Right lobe of liver (tissue), 6 donors: ENCODE data around the gene ERVW-1. TPM values are rescaled to one million over a fixed set of nuclear protein-coding genes. Genes with fewer than 3 reads are reported as not detected.

Experiments used
- ATAC-seq, 4 donors: fragments of 200-7000 bp; cut with Tn5 transposase; one replicate each; pipeline ENCODE4 v1.9.1; 2020; ENCODE audit warnings: mild to moderate bottlenecking in 4 of 4, moderate library complexity in 4 of 4
- DNase-seq, 3 donors: peaks; one replicate each; pipeline ENCODE4 v3.0.0-alpha.2; 2020
- H3K27ac ChIP-seq, 3 donors: fragments of 200-600 bp; one replicate each; pipeline ENCODE4 v1.8.0; 2022
- H3K27me3 ChIP-seq, 2 donors: fragments of 200-600 bp; one replicate each; pipeline ENCODE4 v1.8.0; 2022
- H3K36me3 ChIP-seq, 4 donors: fragments of 200-600 bp; sonication (generic) in 1 of 4; one replicate each; pipeline versions ENCODE4 v1.5.1 to v1.8.0; 2017 to 2022; ENCODE audit warnings: control low read depth in 1 of 4
- H3K4me1 ChIP-seq, 4 donors: fragments of 200-600 bp; sonication (generic) in 1 of 4; one replicate each; pipeline versions ENCODE4 v1.5.1 to v1.8.0; 2017 to 2022; ENCODE audit warnings: control low read depth in 1 of 4
- H3K4me3 ChIP-seq, 3 donors: fragments of 200-600 bp; one replicate each; pipeline ENCODE4 v1.8.0; 2022
- H3K9me3 ChIP-seq, 4 donors: fragments of 200-600 bp; sonication (generic) in 1 of 4; one replicate each; pipeline versions ENCODE4 v1.5.1 to v1.8.0; 2017 to 2022; ENCODE audit warnings: control low read depth in 1 of 4
- CTCF ChIP-seq, 4 donors: fragments of 200-600 bp in 3 of 4; fragments of 450-650 bp in 1 of 4; IDR thresholded peaks; one replicate each; pipeline versions ENCODE4 v1.5.1 to v1.8.0; 2016 to 2022; ENCODE audit warnings: antibody characterized with exemption in 4 of 4, mild to moderate bottlenecking in 2 of 4
- POLR2A ChIP-seq: fragments of 450-650 bp; IDR thresholded peaks from one replicate; pipeline ENCODE4 v1.6.1; 2017; ENCODE audit warnings: antibody characterized with exemption, mild to moderate bottlenecking
- WGBS: methylation state at CpG from one replicate; pipeline ENCODE4 v1.1.6; 2018; ENCODE audit warnings: low coverage, low lambda C conversion rate; ENCODE audit not compliant: insufficient coverage; ENCODE audit errors: missing lambda C conversion rate; 5-methylcytosine and 5-hydroxymethylcytosine counted together
- intact Hi-C, 2 donors: fragments of 100-400 bp; cut with DNase I; formaldehyde crosslinking; loops; one replicate each; pipeline versions ENCODE4 v1.11.2 to v1.14.1; 2022
- total RNA-seq, 6 experiments: library from RNA; depleted of rRNA in 2 of 6; stranded (reverse); fragments of >200 nt in 2 of 6; fragmentation: NEBNext Ultra II Directional in 3 of 6; extraction: Animal tissue kit (Norgen Biotek cat#: 25700) in 3 of 6; gene quantifications; one replicate each; pipeline versions ENCODE4 v1.1.0 to v1.2.4, GENCODE V29; 2016 to 2023
- donor health status: DM: no; HTN: yes; CAD: no.
- donor health status: DM: no; HTN: no; CAD: no.
- donor health status: DM: no; HTN: no; CAD: no.
- donor health status: DM: no; HTN: yes; CAD: no.
- donor health status: DM: no; HTN: yes; CAD: no.

The ERVW-1 gene
- total RNA-seq, 6 experiments from 2014 or later: not detected

- peaks cover 0 to 3% (median 0%) of the 10 kb centered on the region in 4 donors for H3K4me1 ChIP-seq
- H3K36me3 ChIP-seq: no peaks in the 10 kb centered on the region
- no peaks in the 10 kb centered on the region for H3K9me3 ChIP-seq
- no peaks in the 10 kb centered on the region for H3K27me3 ChIP-seq
- 56% methylated on average over 6 of the region's 7 CpGs for WGBS
- H3K4me3 ChIP-seq: no peak overlapping the region
- no peak for TF ChIP-seq CTCF (IDR thresholded peaks at IDR 0.05)
- no peak for TF ChIP-seq POLR2A
- H3K27ac ChIP-seq: no peak overlapping the region
- no peak for DNase-seq
- ATAC-seq: no peak
- intact Hi-C loops: no loop called here
Measured at GRCh38 chr7:92436612-92437445, 40.9 kb downstream of the ERVW-1 start.

- ATAC-seq (no peak), DNase-seq (no peak)
- no peaks in the 10 kb centered on the region for H3K9me3 ChIP-seq
- H3K36me3 ChIP-seq: no peaks in the 10 kb centered on the region
- H3K27me3 ChIP-seq: no peaks in the 10 kb centered on the region
- no peak overlapping the region for H3K27ac ChIP-seq
- TF ChIP-seq POLR2A: no peak
- no peak for TF ChIP-seq CTCF (IDR thresholded peaks at IDR 0.05)
- 96% methylated on average over 2 of the region's 2 CpGs for WGBS
- H3K4me1 ChIP-seq: peaks cover 0 to 3% (median 0%) of the 10 kb centered on the region in 4 donors
- intact Hi-C loops: no loop called here
- no peak overlapping the region for H3K4me3 ChIP-seq
Measured at GRCh38 chr7:92435542-92435941, 42.2 kb downstream of the ERVW-1 start.

GRCh38 chr7:92433019-92433418 lies 44.7 kb downstream of the ERVW-1 start:
- TF ChIP-seq POLR2A (no peak), CTCF (IDR thresholded peaks at IDR 0.05) (no peak)
- Histone ChIP-seq H3K9me3 (no peaks in the 10 kb centered on the region), H3K4me1 (peaks cover 0 to 3% (median 0%) of the 10 kb centered on the region in 4 donors), H3K27ac (no peak overlapping the region), H3K27me3 (no peaks in the 10 kb centered on the region), H3K4me3 (no peak overlapping the region), H3K36me3 (no peaks in the 10 kb centered on the region)
- intact Hi-C loops: no loop called here
- no peak for DNase-seq
- WGBS: 92% methylated on average over 8 of the region's 8 CpGs
- ATAC-seq: no peak

- H3K9me3 ChIP-seq: no peaks in the 10 kb centered on the region
- H3K27me3 ChIP-seq: no peaks in the 10 kb centered on the region
- H3K4me1 ChIP-seq: peaks cover 0 to 3% (median 0%) of the 10 kb centered on the region in 4 donors
- no peaks in the 10 kb centered on the region for H3K36me3 ChIP-seq
- TF ChIP-seq POLR2A (no peak), CTCF (IDR thresholded peaks at IDR 0.05) (no peak)
- H3K27ac ChIP-seq: no peak overlapping the region
- 29% methylated on average over 3 of the region's 3 CpGs for WGBS
- no peak overlapping the region for H3K4me3 ChIP-seq
- ATAC-seq: peak; percentile 82 to 98 (median 94)
- peak in 1 of 3 donors; percentile 62 for DNase-seq
- intact Hi-C loops: no loop called here
Measured at GRCh38 chr7:92432299-92432946, 45.3 kb downstream of the ERVW-1 start.
